ENCODE results near the gene CATSPERZ. TPM values are rescaled to one million over a fixed set of nuclear protein-coding genes. Genes with fewer than 3 reads are reported as not detected.

Gene CATSPERZ
- total RNA-seq, 4 donors from 2014 or later, result 20.9 TPM; not detected in 3

DNA sequence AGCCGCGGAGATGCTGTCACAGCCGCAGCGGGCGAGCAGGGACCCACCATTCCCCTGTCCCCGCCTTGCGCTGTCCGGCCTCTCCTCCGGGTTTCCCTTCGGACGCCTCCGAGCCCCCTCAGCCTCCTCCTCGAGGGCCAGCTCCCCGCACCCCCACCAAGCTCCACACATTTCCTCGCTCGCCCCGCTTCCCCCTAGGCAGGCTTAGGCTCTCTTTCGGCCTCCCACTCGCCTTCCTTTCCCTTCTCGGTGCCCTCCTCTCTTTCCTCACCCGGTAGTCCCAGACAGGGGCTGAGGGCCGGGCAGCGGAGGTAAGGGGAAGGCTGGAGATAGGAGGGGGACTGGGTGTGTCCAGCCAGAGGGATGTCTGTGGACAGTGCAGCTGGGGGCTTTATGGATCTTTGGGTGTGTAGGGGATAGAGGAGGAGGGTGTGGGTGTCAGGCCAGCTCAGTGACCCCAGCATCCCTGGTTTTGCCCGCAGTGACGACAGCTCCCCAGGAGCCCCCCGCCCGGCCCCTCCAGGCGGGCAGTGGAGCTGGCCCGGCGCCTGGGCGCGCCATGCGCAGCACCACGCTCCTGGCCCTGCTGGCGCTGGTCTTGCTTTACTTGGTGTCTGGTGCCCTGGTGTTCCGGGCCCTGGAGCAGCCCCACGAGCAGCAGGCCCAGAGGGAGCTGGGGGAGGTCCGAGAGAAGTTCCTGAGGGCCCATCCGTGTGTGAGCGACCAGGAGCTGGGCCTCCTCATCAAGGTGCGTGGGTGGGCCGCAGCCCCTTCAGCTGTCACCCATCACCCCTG is 7.5 kb upstream of the CATSPERZ start:
- intact Hi-C loops (cut with DNase I; ENCODE audit: low total_unique reads) (no loop called here), in situ Hi-C loops (cut with MboI; ENCODE audit: low pct_ligation_motif_present in 1 of 4, low pct_unique_long_range_greater_than_20kb in 1 of 4, low sequenced_read_pairs in 3 of 4) (loop anchor here in 1 of 4 donors (10.0 kb wide), 1 partner anchor 88 kb away; the partner anchor contains the start of gene FERMT3)
- Histone ChIP-seq H3K36me3 (no peaks in the 10 kb centered on the region), H3K27me3 (peaks cover 82% of the 10 kb centered on the region), H3K27ac (no peak overlapping the region), H3K4me3 (peak overlapping the region in 2 of 4 donors; percentile 27 to 43), H3K4me1 (peaks cover 0 to 20% (median 17%) of the 10 kb centered on the region in 4 donors), H3K9me3 (no peaks in the 10 kb centered on the region)
- DNase-seq, result no peak
- WGBS, 2 donors (ENCODE audit: low coverage in 1 of 2), result 0 to 32% methylated on average over 2 to 36 of the region's 42 CpGs
- TF ChIP-seq, protein P1, sequence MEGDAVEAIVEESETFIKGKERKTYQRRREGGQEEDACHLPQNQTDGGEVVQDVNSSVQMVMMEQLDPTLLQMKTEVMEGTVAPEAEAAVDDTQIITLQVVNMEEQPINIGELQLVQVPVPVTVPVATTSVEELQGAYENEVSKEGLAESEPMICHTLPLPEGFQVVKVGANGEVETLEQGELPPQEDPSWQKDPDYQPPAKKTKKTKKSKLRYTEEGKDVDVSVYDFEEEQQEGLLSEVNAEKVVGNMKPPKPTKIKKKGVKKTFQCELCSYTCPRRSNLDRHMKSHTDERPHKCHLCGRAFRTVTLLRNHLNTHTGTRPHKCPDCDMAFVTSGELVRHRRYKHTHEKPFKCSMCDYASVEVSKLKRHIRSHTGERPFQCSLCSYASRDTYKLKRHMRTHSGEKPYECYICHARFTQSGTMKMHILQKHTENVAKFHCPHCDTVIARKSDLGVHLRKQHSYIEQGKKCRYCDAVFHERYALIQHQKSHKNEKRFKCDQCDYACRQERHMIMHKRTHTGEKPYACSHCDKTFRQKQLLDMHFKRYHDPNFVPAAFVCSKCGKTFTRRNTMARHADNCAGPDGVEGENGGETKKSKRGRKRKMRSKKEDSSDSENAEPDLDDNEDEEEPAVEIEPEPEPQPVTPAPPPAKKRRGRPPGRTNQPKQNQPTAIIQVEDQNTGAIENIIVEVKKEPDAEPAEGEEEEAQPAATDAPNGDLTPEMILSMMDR (IDR thresholded peaks at IDR 0.05), result no peak
- TF ChIP-seq POLR2AphosphoS5 (IDR thresholded peaks at IDR 0.05) (no peak), EP300 (IDR thresholded peaks at IDR 0.05; ENCODE audit: low read depth) (no peak), POLR2A (IDR thresholded peaks at IDR 0.05) (no peak)

DNA sequence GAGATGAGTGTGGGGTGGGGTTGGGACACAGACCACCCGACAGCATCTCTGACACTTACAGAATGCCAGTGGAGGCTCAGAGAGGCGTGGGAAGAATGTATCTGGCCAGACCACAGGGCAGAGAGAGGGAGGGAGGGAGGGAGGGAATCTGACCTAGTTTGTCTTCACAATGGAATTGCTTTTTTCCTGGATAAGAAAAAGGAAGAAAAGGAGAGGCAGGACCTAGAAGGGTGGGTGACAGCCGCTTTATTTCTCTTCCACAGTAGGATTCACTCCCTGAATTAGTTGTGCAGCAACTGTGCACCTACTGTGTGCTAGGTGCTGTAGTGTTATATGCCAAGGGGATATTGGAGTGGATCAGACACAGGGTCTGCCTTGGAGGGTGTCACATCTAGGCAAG is 5.4 kb upstream of the CATSPERZ start:
- TF ChIP-seq, protein P1 (IDR thresholded peaks at IDR 0.05), result no peak
- no peak for TF ChIP-seq POLR2AphosphoS5 (IDR thresholded peaks at IDR 0.05)
- intact Hi-C loops (cut with DNase I; ENCODE audit: low total_unique reads), result no loop called here
- no peak for DNase-seq
- no peak overlapping the region for H3K27ac ChIP-seq
- WGBS, 2 donors (ENCODE audit: low coverage in 1 of 2), result 50 to 55% methylated on average over 2 to 3 of the region's 3 CpGs
- H3K9me3 ChIP-seq, result no peaks in the 10 kb centered on the region
- no peaks in the 10 kb centered on the region for H3K36me3 ChIP-seq
- peaks cover 99% of the 10 kb centered on the region for H3K27me3 ChIP-seq
- peaks cover 7 to 29% (median 25%) of the 10 kb centered on the region in 4 donors for H3K4me1 ChIP-seq
- no peak overlapping the region for H3K4me3 ChIP-seq
- in situ Hi-C loops (cut with MboI; ENCODE audit: low pct_ligation_motif_present in 1 of 4, low pct_unique_long_range_greater_than_20kb in 1 of 4, low sequenced_read_pairs in 3 of 4), result loop anchor here in 2 of 4 donors (5.0 to 10.0 kb wide), 2 partner anchors 90 to 92 kb away; partner anchors contain the start of gene FERMT3 (in 1 of the 2)

DNA sequence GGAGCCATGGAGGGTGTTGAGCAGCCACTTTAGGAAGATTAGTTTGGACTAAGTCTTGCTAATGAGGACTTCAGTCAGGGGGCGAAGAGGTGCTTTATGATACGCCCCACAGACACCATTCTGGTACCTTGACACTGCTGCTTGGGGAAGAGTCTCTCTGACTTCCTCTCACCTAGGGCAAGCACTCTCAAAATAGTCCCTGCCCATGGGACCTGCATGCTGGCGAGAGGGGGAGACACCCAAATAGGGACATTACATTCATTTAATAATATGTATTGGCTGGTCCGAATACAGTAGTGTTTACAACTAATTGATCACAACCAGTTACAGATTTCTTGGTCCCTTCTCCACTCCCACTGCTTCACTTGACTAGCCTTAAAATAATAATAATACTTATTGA is 4.4 kb upstream of the CATSPERZ start:
- Histone ChIP-seq H3K36me3 (no peaks in the 10 kb centered on the region), H3K4me1 (peaks cover 17 to 38% (median 35%) of the 10 kb centered on the region in 4 donors), H3K27me3 (peaks cover 99% of the 10 kb centered on the region), H3K9me3 (no peaks in the 10 kb centered on the region), H3K4me3 (no peak overlapping the region), H3K27ac (no peak overlapping the region)
- TF ChIP-seq POLR2AphosphoS5 (IDR thresholded peaks at IDR 0.05), result no peak
- TF ChIP-seq, protein P1 (IDR thresholded peaks at IDR 0.05), result no peak
- TF ChIP-seq POLR2A (IDR thresholded peaks at IDR 0.05), result no peak
- TF ChIP-seq EP300 (IDR thresholded peaks at IDR 0.05; ENCODE audit: low read depth), result no peak
- intact Hi-C loops (cut with DNase I; ENCODE audit: low total_unique reads), result no loop called here
- DNase-seq, result no peak
- in situ Hi-C loops (cut with MboI; ENCODE audit: low pct_ligation_motif_present in 1 of 4, low pct_unique_long_range_greater_than_20kb in 1 of 4, low sequenced_read_pairs in 3 of 4), result loop anchor here in 2 of 4 donors (5.0 to 10.0 kb wide), 2 partner anchors 91 to 93 kb away; partner anchors contain the start of gene FERMT3 (in 1 of the 2)
- 93% methylated on average over 4 of the region's 4 CpGs; no CpG with 5 or more reads in 1 of the 2 donors for WGBS, 2 donors (ENCODE audit: low coverage in 1 of 2)

- no peak for DNase-seq
- peaks cover 18 to 37% (median 35%) of the 10 kb centered on the region in 4 donors for H3K4me1 ChIP-seq
- H3K4me3 ChIP-seq, result no peak overlapping the region
- in situ Hi-C loops (cut with MboI; ENCODE audit: low pct_ligation_motif_present in 1 of 4, low pct_unique_long_range_greater_than_20kb in 1 of 4, low sequenced_read_pairs in 3 of 4), result loop anchor here in 2 of 4 donors (5.0 to 10.0 kb wide), 2 partner anchors 91 to 94 kb away; partner anchors contain the start of gene FERMT3 (in 1 of the 2)
- TF ChIP-seq POLR2AphosphoS5 (IDR thresholded peaks at IDR 0.05) (no peak), EP300 (IDR thresholded peaks at IDR 0.05; ENCODE audit: low read depth) (no peak), POLR2A (IDR thresholded peaks at IDR 0.05) (no peak)
- TF ChIP-seq, protein P1 (IDR thresholded peaks at IDR 0.05), result no peak
- no peaks in the 10 kb centered on the region for H3K9me3 ChIP-seq
- 38% methylated on average over 1 of the region's 1 CpG; no CpG with 5 or more reads in 1 of the 2 donors for WGBS, 2 donors (ENCODE audit: low coverage in 1 of 2)
- intact Hi-C loops (cut with DNase I; ENCODE audit: low total_unique reads), result no loop called here
- peaks cover 96% of the 10 kb centered on the region for H3K27me3 ChIP-seq
- no peaks in the 10 kb centered on the region for H3K36me3 ChIP-seq
- no peak overlapping the region for H3K27ac ChIP-seq
Measured at GRCh38 chr11:64296236-64296635, 3.9 kb upstream of the CATSPERZ start.

All from transverse colon (tissue), 4 donors.